HG02885 (cell line): ENCODE measurements around the gene HS3ST4.
A peak's percentile ranks its signal among the peaks of the same experiment; 100 is the strongest.
"Not testable (repeated sequence)": the region's sequence is repeated elsewhere in the genome, so short reads cannot be mapped to it uniquely, and the experiment has no call there.

Experiments
- ATAC-seq: cut with Tn5 transposase; IDR thresholded peaks from one replicate; pipeline ENCODE4 v1.9.1; 2021; ENCODE audit warnings: mild to moderate bottlenecking; ENCODE audit not compliant: unreplicated experiment, poor library complexity

The HS3ST4 gene

GRCh38 chr16:25959221-25959620 is 267.5 kb downstream of the HS3ST4 start:
- no peak for ATAC-seq

GRCh38 chr16:25966172-25967097 is 274.7 kb downstream of the HS3ST4 start:
- ATAC-seq = peak; percentile 75

- ATAC-seq = no peak
These were observed 285.4 kb downstream of the HS3ST4 start for GRCh38 chr16:25977121-25977520.

- no peak for ATAC-seq
These were observed 286.5 kb downstream of the HS3ST4 start for GRCh38 chr16:25978218-25978617.

GRCh38 chr16:25988084-25988483 is 296.3 kb downstream of the HS3ST4 start:
- no peak for ATAC-seq

GRCh38 chr16:25988882-25989281 is 297.1 kb downstream of the HS3ST4 start:
- no peak for ATAC-seq

- no peak for ATAC-seq
These were observed 304.3 kb downstream of the HS3ST4 start for GRCh38 chr16:25996052-25996451.

GRCh38 chr16:26005336-26005735 is 313.6 kb downstream of the HS3ST4 start:
- ATAC-seq = no peak

- no peak for ATAC-seq
These were observed 320.6 kb downstream of the HS3ST4 start for GRCh38 chr16:26012376-26012775.

- ATAC-seq = no peak
These were observed 324.0 kb downstream of the HS3ST4 start for GRCh38 chr16:26015776-26016175.

- no peak for ATAC-seq
These were observed 325.2 kb downstream of the HS3ST4 start for GRCh38 chr16:26016989-26017388.

- no peak for ATAC-seq
These were observed 327.9 kb downstream of the HS3ST4 start for GRCh38 chr16:26019381-26020242.

GRCh38 chr16:26026709-26027450 is 335.1 kb downstream of the HS3ST4 start:
- no peak for ATAC-seq

- no peak for ATAC-seq
These were observed 339.5 kb downstream of the HS3ST4 start for GRCh38 chr16:26031286-26031685.

GRCh38 chr16:26032661-26033060 is 340.9 kb downstream of the HS3ST4 start:
- not testable (repeated sequence) for ATAC-seq

- ATAC-seq = no peak
These were observed 350.4 kb downstream of the HS3ST4 start for GRCh38 chr16:26041952-26042668.

- no peak for ATAC-seq
These were observed 358.7 kb downstream of the HS3ST4 start for GRCh38 chr16:26050472-26050871.

- no peak for ATAC-seq
These were observed 359.3 kb downstream of the HS3ST4 start for GRCh38 chr16:26051063-26051462.

GRCh38 chr16:26053889-26054288 is 362.1 kb downstream of the HS3ST4 start:
- no peak for ATAC-seq

GRCh38 chr16:26058326-26058725 is 366.6 kb downstream of the HS3ST4 start:
- ATAC-seq = no peak
